GM12875 (cell line): ENCODE measurements around the gene CLNK.

Source experiments
- H3K4me3 ChIP-seq: one replicate; pipeline ENCODE4 v1.5.1; 2011; ENCODE audit warnings: low read depth, low read length, control low read depth
- CTCF ChIP-seq: IDR thresholded peaks from 2 replicates; pipeline ENCODE4 v1.5.1; 2011; ENCODE audit warnings: low read depth, mild to moderate bottlenecking, control low read depth, inconsistent platforms, low read length, moderate library complexity, borderline replicate concordance; ENCODE audit not compliant: insufficient read depth

Gene CLNK

GRCh38 chr4:10441512-10441911 lies 243.1 kb downstream of the CLNK start:
- H3K4me3 ChIP-seq = no peak overlapping the region
- no peak for TF ChIP-seq CTCF

- H3K4me3 ChIP-seq = no peak overlapping the region
- TF ChIP-seq CTCF = no peak
Measured at GRCh38 chr4:10438924-10439323, 245.6 kb downstream of the CLNK start.

- TF ChIP-seq CTCF = no peak
- no peak overlapping the region for H3K4me3 ChIP-seq
Measured at GRCh38 chr4:10437735-10438134, 246.8 kb downstream of the CLNK start.
